ENCODE data around the gene UNC45A.

Gene UNC45A

DNA sequence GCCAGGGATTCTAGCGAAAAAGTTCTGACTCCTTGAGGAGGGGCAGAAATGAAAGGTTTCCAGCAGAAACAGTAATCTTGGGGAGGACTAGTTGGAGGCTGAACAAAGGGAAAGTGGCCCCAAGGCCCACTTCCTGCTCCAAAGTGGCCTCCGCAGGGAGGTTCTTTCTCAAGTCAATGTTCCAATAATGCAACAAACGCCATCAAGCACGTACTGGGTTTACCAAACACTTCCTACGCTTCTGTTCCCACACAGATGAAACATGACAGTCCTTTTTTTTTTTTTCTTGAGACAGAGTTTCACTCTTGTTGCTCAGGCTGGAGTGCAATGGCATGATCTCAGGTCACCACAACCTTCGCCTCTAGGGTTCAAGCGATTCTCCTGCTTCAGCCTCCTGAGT is 10.0 kb downstream of the UNC45A start:
- DNase-seq: peak; percentile 19 to 61 (median 44)

DNA sequence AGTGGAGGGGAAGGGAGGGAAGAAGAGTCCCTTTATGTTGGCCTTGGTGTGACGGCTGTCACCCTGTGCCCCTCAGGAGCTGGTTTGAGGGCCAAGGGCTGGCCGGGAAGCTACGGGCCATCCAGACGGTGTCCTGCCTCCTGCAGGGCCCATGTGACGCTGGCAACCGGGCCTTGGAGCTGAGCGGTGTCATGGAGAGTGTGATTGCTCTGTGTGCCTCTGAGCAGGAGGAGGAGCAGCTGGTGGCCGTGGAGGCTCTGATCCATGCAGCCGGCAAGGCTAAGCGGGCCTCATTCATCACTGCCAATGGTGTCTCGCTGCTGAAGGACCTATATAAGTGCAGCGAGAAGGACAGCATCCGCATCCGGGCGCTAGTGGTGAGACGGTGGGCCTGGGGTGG is 11.5 kb downstream of the UNC45A start:
- no peak for DNase-seq

DNA sequence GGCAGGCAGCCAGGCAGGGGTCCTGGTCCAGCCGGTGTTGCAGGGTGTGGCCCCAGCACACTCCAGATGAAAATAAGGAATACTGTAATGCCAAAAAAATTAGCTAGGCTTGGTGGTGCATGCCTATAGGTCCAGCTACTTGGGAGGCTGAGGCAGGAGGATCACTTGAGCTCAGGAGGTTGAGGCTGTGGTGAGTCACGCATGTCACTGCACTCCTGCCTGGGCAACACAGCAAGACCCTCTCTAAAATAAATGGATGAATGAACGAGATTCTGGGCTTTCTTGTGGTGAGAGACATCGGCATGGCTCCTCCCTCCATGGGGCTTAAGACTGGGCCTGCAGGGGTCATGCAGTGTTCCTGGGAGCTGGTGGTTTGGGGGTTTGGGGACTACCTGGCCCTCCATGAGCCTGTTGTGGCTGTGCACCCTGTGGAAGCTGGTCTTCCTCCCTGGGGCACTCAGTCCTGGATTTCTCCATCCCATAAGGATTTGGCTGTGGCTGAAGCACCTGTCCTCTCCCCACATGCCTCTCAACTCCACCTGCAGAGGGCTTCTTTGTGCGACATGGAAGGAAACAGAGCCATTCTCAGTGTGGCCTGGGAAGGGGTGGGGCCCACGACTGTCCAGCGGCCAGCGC is 12.0 kb downstream of the UNC45A start:
- DNase-seq: no peak

DNA sequence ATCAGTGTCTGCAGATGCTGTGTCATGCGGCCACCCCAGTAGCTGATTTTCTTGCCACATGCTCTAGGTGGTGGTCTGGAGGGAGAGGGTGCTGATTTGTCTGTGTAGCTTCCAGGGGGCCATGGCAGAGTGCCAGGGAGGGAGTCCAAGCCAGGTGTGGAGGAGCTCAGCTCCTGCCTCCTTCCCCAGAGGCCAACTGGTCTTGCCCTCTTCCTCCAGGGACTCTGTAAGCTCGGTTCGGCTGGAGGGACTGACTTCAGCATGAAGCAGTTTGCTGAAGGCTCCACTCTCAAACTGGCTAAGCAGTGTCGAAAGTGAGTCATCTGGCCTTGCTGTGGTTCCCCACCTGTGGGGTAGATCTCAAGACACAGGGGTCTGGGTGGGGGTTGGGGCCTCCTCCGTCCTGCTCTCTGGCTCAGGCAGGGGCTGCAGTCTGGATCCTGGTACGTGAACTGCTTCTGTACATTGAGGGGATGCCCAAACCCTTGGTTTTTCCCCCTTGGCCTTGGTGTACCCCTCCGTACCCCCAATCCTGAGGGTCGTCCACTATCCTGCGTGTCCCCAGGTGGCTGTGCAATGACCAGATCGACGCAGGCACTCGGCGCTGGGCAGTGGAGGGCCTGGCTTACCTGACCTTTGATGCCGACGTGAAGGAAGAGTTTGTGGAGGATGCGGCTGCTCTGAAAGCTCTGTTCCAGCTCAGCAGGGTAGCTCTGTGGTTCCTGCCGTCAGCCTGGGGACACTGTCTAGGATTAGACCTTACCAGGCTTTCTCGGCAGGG is 12.7 kb downstream of the UNC45A start:
- DNase-seq: no peak

DNA sequence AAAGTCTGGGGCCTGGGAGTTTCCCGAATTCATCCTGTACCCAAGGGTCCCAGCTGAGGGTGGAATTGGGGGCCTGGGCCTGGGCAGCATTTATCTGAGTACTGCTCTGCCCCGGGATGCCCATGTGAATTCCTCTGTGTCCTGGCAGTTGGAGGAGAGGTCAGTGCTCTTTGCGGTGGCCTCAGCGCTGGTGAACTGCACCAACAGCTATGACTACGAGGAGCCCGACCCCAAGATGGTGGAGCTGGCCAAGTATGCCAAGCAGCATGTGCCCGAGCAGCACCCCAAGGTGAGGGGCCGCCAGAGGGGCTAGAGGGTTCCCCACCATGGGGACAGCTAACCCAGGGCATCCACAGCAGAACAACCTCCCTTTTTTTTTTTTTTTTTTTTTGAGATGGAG is 13.4 kb downstream of the UNC45A start:
- DNase-seq: no peak

DNA sequence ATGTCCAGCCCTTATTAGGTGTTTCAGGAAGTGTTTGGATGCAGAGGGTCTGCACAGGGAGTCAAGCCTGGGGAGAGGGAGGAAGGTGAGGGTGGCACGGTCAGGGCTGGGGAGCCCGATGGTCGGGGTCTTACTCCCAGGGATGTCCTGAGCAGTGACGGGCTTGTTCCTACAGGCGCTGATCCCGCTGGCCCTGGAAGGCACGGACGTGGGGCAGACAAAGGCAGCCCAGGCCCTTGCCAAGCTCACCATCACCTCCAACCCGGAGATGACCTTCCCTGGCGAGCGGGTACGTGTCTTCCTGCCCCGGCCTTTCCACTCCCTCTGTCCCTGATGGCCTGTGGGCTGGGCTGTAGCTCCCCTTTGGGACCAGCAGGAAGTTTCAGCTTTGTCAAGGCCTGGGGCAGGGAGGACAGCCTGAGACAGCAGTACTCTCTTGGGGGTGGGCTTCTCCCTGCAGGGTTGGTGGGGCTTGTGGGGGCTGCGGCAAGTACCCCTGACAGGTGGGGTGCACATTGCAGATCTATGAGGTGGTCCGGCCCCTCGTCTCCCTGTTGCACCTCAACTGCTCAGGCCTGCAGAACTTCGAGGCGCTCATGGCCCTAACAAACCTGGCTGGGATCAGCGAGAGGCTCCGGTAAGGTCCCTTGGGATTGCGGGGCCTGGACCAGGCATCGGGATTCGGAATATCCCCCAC is 15.0 kb downstream of the UNC45A start:
- no peak for DNase-seq

DNA sequence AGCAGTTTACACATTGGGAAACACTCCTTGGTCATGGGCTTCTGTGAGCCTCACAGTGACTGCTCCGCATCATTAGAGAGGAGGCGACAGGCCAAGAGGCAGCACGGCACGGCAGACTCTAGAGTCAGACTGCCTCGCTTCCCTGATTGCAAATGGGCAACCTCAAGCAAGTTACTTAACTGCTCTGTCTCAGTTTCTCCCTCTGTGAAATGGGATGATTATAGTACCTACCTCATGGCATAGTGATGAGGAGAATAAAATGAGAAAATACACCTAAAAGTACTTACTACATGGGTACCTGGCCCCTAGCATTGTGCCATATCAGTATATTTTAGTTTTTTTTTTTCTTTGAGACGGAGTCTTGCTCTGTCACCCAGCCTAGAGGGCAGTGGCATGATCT is 15.6 kb downstream of the UNC45A start:
- no peak for DNase-seq

DNA sequence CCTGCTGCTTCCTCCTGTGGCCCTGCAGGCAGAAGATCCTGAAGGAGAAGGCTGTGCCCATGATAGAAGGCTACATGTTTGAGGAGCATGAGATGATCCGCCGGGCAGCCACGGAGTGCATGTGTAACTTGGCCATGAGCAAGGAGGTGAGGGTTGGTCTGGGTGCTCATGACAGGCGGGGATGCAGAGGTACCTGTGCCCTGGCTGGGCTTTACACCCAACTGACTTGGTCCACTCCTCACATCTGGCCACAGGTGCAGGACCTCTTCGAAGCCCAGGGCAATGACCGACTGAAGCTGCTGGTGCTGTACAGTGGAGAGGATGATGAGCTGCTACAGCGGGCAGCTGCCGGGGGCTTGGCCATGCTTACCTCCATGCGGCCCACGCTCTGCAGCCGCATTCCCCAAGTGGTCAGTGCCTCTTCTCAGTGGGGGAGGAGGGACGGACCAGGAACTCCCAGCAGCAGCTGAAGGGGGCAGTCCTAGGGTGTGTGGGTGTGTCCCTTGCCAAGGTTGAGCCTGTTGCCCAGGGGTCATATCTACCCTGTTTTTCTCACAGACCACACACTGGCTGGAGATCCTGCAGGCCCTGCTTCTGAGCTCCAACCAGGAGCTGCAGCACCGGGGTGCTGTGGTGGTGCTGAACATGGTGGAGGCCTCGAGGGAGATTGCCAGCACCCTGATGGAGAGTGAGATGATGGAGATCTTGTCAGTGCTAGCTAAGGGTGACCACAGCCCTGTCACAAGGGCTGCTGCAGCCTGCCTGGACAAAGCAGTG is 18.0 kb downstream of the UNC45A start:
- no peak for DNase-seq

DNA sequence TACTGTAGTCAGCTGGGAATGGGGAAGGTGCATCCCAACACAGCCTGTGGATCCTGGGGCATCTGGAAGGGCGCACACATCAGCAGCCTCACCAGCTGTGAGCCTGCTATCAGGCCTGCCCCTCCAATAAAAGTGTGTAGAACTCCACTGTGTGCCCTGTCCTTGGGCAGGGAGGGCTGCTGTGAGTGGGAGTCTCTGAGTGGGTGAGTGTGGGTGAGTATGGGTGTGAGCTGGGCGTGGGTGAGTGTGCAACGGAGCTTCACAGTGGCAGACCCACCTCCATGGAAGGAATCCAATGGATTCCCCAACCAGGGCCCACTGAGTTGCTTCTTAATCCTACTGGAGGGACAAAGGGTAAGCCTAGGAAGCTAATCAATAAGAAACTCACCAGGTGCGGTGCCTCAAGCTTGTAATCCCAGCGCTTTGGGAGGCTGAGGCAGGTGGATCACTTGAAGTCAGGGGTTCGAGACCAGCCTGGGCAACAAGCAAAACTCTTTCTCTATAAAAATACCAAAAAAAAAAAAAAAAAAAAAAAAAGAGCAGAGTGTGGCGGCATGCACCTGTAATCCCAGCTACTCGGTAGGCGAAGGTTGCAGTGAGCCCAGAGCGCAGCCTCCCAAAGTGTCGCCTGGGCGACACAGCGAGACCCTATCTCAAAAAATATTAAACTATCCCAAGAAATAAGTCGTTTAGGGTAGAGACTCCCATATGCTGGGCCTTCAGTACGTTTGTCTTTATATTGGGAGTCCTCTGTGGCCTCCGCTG is 19.0 kb downstream of the UNC45A start:
- DNase-seq: no peak

DNA sequence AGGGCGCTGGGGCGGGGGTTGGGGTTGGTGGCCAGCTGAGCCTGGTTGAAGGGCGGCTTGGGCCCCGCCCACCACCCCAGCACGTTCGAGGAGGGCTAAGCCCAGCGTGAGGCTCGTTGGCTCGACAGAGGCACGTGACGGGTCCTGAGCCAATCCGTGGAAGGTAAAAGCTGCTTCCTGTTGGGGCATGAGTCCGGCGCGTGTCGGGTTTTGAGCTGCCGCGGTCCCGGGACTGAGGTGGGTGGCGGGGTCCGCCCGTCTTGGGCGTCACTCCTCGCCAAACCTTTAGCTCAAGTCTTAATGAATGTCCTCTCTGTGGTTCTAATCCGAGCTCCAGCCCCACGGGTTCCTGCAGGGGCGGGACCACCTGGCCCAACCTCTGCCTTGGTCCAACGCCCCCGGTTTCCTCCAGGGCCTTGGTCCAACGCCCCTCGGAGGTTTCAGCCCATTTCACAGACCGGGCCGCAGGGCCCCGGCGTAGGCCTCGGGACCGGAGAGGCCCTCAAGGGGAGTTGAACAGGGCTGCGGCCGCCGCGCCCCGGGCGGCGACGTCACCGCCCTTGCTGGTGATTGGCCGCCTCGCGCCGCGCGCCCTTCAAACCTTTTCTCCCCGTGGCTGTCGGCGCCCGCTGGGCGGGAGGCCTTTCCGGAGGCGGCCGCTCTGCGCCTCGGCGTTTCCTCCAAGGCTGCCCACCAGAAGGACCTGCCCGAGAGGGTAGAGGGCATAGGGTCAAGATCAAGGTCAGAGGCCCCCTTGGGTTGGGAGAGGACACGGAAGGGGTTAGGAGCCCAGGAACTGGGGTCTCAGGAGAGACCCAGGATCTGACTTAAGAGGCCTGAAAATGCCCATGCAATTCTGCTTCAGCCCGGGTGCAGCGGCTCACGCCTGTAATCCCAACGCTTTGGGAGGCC is 19.9 kb downstream of the UNC45A start, which contains the start of gene RCCD1:
TSS of gene RCCD1 (plus strand) at position 173 of the 912 bp plus-strand sequence. CDS start 1,851 bp downstream, outside the sequence.
- DNase-seq: peak; percentile 96 to 99 (median 98)

DNA sequence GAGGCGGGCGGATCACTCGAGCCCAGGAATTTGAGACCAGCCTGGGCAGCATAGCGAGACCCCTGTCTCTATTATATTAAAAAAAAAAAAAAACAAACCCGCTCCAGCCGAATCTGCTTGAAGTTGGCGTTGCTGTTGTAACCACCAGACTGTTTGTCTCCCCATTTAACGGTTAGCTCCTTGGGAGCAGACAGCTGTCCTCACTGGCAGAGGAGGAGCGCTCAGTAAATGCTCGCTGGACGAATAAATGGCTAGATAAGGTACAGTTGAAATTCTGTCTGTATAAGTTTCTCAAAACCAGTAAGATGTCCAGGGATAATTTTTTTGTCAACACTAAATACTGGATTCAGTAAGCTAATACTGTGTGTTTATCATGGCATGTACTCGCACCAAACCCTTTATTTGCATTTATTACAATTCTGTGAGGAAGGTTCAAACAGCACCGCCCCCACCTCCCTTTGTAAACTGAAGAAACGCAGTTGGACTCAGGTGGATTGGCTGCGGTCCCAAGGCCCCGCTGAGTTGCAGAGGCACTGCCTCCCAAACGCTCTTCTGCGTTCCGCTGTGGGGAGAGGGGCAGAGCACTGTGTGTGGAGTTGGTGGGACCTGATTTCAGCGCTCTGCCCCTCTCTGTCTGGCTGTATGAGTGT is 20.7 kb downstream of the UNC45A start:
- DNase-seq: no peak

DNA sequence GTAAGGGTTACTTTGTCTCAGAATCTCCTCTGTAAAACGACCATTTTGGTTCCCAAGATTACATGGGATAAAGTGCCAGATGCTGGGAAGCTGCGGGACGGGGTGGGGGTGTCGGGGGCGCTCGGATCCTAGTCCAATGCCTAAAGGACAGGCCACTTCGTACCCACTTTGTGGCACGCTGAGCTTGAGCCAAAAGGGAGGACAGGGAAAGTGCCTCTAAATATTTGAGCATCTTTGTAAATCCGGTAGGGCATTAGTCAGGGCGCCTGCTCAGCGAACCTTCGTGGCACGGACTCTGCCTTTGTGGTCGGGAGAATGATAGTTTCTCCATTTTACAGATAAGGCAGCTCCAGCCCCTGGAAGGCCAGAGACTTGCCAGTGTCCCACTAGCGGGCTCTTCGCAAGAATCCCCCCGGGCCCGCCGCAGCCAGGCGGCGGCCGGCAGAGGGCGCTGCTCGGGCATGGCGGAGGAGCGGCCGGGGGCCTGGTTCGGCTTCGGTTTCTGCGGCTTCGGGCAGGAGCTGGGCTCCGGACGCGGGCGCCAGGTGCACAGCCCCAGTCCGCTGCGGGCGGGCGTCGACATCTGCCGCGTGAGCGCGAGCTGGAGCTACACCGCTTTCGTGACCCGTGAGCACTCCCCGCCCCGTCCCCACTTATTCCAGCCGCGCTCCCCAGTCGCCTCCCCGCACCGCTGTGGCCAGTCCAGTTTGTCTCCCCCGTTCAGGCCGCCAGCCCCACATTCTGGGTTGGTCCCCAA is 21.4 kb downstream of the UNC45A start:
- DNase-seq: peak; percentile 62 to 88 (median 74)

DNA sequence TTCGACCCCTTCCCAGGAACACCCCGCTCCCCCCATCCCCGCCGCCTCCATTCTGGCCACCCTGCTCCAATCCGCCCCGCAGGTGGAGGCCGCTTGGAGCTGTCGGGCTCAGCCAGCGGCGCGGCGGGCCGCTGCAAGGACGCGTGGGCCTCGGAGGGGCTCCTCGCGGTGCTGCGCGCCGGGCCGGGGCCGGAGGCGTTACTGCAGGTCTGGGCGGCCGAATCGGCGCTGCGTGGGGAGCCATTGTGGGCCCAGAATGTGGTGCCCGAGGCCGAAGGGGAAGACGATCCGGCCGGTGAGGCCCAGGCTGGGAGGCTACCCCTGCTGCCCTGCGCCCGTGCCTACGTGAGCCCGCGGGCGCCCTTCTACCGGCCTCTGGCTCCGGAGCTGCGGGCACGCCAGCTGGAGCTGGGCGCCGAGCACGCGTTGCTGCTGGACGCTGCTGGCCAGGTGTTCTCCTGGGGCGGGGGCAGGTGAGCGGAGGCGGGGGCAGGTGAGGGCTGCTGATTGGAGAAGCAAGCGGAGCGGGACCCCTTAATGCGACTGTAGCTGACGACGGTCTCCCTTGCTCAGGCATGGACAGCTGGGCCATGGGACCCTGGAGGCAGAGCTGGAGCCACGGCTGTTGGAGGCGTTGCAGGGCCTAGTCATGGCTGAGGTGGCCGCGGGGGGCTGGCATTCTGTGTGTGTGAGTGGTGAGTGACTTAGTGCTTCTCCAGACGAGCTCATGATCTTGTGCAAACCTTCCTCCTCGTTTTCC is 22.1 kb downstream of the UNC45A start:
- DNase-seq: peak in 2 of 4 experiments; percentile 7 to 39

DNA sequence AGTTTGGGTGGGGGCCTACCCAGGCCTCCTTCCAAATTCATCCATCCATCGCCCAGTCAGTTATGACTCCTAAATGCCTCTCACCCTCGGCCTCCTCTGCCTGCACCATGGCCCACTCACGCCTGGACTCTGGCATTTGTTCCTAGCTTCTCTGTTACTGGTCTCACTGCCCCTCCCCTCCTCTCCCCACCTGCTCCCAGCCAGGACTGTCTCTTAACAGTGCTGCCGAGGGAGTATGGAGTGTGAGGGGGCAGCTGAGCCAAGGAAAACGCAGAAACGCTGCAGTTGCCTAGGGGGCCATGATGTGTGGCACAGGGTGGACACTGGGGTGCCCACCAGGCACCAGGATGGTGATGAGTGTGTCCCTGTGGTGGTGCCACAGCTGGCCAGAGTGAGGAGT is 22.7 kb downstream of the UNC45A start:
- no peak for DNase-seq

DNA sequence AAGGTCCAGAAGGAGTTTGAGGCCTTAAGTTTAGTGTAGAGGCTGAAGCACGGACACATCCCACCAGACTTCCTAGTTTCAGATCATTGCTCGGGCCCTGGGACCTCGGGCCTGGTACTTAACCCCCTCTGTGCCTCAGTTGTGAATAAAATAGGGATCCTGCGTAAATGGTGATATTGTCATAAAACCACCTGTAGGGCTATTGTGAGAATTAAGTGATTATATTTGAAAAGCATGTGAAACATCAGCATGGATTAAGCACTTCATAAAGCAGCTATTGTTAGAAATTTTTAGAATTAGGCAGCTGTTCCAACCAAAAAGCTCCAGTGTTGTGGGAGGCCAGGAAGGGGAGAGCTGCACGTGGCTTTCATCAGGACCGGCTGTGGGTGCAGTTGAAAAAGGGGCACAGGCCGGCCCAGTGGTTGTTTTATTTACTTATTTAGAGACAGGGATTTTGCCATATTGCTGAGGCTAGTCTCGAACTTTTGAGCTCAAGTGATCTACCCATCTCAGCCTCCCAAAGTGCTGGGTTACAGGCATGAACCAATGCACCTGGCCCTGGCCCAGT is 24.0 kb downstream of the UNC45A start:
- no peak for DNase-seq

DNA sequence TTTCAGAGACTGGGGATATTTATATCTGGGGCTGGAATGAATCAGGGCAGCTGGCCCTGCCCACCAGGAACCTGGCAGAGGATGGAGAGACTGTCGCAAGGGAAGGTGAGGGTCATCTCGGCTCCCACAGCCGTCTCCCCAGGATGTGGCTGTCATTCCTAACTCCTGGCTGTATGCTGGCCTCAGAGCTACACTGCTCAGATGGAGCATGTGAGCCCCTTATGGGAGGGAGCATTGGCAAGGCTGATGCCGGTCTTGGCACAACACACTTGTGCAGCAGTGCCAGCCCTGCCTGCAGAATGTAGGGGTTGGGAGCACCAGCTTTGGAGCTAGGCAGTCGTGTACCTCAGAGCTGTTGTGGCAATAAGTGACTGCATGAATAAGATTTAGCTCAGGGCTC is 24.8 kb downstream of the UNC45A start:
- no peak for DNase-seq

DNA sequence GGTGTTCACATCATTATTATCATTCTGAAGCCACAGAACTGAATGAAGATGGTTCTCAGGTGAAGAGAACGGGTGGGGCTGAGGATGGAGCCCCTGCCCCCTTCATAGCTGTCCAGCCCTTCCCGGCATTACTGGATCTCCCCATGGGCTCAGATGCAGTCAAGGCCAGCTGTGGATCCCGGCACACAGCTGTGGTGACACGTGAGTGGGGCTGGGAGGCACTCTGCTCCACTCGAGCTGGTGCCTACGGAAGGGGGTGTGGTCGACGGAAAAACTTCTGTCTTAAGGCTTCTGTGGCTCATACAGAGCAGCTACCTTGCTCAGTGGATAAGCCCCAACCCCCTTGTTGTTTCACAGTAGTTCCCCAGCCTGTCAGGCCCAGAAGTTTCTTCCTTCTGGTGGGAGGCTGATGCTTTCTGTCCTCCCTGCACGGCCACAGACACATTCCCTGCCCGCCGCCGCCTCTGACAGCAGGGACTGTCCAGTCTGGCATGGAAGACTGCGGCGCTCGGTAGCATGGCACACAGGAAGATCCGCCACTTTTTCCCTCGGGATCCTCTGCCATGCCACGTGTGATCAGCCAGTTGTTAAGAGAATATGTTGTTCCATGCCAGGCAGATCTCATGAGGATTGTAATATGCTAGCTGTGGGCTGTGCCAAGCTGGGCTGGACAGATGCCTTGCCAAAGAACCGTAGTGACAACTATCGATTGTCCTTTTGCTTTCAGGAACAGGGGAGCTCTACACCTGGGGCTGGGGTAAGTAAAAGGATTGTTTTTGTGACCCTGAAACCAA is 25.4 kb downstream of the UNC45A start:
- no peak for DNase-seq

DNA sequence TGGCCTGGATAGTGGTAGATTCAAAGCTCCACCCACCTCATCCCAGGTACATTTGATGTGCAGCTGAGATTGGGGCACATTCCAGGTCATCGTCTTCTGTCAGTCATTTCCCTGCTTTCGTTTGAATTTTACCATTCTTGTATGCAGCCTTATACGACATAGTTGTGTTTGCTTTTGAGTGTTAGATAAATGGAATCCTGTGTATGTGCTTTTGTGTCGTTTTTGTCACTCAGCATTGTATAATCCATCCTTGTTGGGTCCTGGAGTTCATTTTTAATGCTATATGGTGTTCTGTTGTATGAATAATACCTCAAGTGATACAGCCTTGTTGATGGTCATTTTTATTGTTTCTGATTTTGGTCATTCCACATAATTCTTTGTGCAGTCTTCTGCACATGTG is 26.9 kb downstream of the UNC45A start:
- DNase-seq: no peak
